Astrocyte (in vitro differentiated cells and primary cell): ENCODE data around the gene CRTC1.

Experiments
- EZH2 ChIP-seq: IDR thresholded peaks from 2 replicates; pipeline ENCODE4 v1.6.1; 2012; ENCODE audit warnings: mild to moderate bottlenecking, low read length, inconsistent platforms; ENCODE audit not compliant: insufficient read depth
- TF ChIP-seq, protein P1 (sequence below): IDR thresholded peaks from 2 replicates; pipeline ENCODE4 v1.5.1; 2011; ENCODE audit warnings: low read depth, mild to moderate bottlenecking, inconsistent platforms, low read length, moderate library complexity; ENCODE audit not compliant: insufficient read depth

DNA sequence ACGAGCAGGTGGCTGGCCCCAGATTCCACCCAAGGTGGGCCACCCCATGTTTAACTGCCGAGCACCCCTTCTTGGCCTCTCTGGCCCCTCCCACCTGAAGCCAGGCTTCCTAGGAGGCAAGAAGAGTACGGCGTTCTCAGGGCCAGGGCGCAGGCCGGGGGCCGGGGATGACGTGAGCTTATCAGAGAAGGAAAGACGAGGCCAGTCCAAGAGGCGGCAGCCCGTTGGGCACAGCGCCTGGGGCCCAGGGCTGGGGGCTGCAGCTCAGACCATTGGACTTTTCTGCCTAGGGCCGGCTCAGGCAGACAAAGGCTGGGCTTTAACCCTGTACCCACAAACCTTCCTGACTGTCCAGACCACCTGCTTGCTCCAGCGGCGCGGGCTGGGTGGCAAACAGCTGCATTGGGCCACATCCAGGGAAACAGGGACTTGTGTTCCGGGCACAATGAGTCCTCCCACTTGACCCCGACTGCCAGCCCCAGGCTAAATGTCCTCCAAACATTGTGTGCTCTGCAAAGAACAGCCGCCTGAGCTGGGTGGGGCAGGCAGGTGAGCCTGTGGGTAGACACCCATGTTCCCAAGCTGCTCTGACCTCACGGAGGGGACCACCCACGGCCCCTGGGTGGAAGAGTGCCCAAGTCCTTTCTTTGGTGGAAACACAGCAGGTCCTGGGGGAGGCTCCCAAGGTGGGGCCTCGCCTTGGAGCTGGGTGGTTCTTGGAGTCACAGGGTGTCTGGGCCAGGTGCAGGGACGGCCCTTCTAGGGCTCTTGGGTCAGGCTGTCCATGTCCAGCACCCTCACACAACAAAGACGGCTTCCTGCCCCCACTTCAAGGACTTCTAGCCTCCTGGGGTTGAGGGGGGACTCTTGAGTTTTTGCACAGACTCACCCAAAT, 85.8 kb downstream of the CRTC1 start:
- TF ChIP-seq, protein P1, sequence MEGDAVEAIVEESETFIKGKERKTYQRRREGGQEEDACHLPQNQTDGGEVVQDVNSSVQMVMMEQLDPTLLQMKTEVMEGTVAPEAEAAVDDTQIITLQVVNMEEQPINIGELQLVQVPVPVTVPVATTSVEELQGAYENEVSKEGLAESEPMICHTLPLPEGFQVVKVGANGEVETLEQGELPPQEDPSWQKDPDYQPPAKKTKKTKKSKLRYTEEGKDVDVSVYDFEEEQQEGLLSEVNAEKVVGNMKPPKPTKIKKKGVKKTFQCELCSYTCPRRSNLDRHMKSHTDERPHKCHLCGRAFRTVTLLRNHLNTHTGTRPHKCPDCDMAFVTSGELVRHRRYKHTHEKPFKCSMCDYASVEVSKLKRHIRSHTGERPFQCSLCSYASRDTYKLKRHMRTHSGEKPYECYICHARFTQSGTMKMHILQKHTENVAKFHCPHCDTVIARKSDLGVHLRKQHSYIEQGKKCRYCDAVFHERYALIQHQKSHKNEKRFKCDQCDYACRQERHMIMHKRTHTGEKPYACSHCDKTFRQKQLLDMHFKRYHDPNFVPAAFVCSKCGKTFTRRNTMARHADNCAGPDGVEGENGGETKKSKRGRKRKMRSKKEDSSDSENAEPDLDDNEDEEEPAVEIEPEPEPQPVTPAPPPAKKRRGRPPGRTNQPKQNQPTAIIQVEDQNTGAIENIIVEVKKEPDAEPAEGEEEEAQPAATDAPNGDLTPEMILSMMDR = no peak
- no peak for TF ChIP-seq EZH2
